ENCODE data around the gene PRKCE.

The PRKCE gene

DNA sequence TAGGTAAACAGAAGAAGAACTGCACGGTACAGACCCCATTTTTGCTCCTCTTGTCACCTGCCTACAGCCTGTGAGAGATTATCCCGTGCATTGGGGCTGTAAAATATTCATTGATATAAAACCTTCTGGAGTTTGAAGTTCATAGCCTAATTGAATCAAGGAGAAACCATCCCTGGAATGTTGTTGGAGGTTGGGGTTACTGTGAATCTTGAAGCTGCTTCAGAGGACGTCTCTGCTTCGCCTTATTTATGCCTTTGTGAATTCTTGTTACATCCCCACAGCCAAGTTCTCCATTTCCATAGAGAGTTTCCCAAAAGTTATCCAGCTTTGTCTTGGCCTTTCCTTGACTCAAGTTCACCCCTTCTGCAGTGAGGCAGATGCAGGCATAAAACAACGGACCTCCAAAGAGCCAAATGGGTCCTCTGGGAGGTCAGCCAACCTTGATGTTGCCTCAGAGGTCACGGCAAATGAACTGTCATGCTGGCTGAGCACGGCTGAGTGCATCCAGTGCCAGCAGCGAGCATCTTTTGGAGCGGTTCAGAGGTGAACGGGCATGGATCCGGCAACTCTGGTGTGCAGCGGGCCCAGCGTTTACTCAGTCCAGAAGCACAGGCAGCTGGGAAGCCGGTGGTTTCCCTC lies 317.6 kb downstream of the PRKCE start:
- Histone ChIP-seq H3K36me3 (ENCODE audit: insufficient read depth, low read length) (no peaks in the 10 kb centered on the region), H3K4me1 (ENCODE audit: insufficient read depth, low read length) (no peaks in the 10 kb centered on the region), H3K4me3 (ENCODE audit: low read length) (no peak overlapping the region), H3K9ac (ENCODE audit: low read depth, low read length) (no peak overlapping the region), H3K9me3 (ENCODE audit: insufficient read depth, low read depth, low read length) (no peaks in the 10 kb centered on the region), H3K27me3 (ENCODE audit: insufficient read depth, low read length) (no peaks in the 10 kb centered on the region), H3K27ac (ENCODE audit: low read depth, low read length) (no peak overlapping the region)
- WGBS = 94% methylated on average over 14 of the region's 14 CpGs

DNA sequence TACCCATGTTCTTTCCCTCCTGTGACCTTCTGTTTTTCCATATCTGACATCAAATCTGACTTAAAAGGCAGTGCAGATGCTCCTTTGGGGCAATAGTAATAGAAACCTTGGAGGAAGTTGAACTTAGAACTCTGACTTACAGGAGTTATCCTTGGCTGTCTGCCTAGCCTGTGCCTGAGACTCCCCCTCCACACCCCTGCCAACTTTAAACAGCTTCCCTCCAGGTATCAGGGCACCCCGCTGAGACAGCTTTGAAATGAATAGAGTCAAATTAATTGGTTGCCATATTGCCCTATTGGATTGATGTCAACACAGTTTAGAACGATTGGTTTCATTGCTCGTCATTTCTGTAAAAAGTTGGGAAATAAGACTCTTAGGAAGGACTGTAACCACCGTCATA lies 322.0 kb downstream of the PRKCE start:
- H3K27ac ChIP-seq (ENCODE audit: low read depth, low read length) = no peak overlapping the region
- no peaks in the 10 kb centered on the region for H3K27me3 ChIP-seq (ENCODE audit: insufficient read depth, low read length)
- WGBS = 87% methylated on average over 4 of the region's 4 CpGs
- no peaks in the 10 kb centered on the region for H3K9me3 ChIP-seq (ENCODE audit: insufficient read depth, low read depth, low read length)
- H3K4me3 ChIP-seq (ENCODE audit: low read length) = no peak overlapping the region
- no peaks in the 10 kb centered on the region for H3K4me1 ChIP-seq (ENCODE audit: insufficient read depth, low read length)
- no peak overlapping the region for H3K9ac ChIP-seq (ENCODE audit: low read depth, low read length)
- H3K36me3 ChIP-seq (ENCODE audit: insufficient read depth, low read length) = no peaks in the 10 kb centered on the region

DNA sequence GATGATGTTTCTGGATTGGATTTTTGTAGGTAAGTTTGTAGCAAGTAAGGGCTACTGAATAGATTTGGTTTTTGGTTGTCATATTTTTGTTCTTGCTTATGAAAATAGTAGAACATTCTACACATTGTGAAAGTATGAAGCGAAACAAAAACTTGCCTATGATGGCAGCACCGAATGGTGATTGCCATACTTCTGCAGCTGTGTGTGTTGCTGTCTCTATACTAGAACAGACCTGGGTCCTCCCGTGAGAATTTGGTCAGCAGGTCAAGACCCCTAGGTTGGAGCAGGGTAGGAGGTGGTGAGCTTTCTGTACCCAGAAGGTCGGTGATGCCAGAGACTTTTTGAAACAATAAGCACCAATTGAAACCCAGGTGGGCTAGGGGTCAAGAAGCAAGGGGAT lies 322.6 kb downstream of the PRKCE start:
- H3K27ac ChIP-seq (ENCODE audit: low read depth, low read length) = no peak overlapping the region
- H3K36me3 ChIP-seq (ENCODE audit: insufficient read depth, low read length) = no peaks in the 10 kb centered on the region
- 93% methylated on average over 4 of the region's 4 CpGs for WGBS
- no peaks in the 10 kb centered on the region for H3K4me1 ChIP-seq (ENCODE audit: insufficient read depth, low read length)
- H3K9ac ChIP-seq (ENCODE audit: low read depth, low read length) = no peak overlapping the region
- no peak overlapping the region for H3K4me3 ChIP-seq (ENCODE audit: low read length)
- H3K27me3 ChIP-seq (ENCODE audit: insufficient read depth, low read length) = no peaks in the 10 kb centered on the region
- no peaks in the 10 kb centered on the region for H3K9me3 ChIP-seq (ENCODE audit: insufficient read depth, low read depth, low read length)

GRCh38 chr2:45974762-45975408 lies 323.4 kb downstream of the PRKCE start:
- WGBS = 89% methylated on average over 7 of the region's 7 CpGs
- Histone ChIP-seq H3K36me3 (ENCODE audit: insufficient read depth, low read length) (no peaks in the 10 kb centered on the region), H3K4me1 (ENCODE audit: insufficient read depth, low read length) (no peaks in the 10 kb centered on the region), H3K9ac (ENCODE audit: low read depth, low read length) (no peak overlapping the region), H3K27ac (ENCODE audit: low read depth, low read length) (no peak overlapping the region), H3K27me3 (ENCODE audit: insufficient read depth, low read length) (no peaks in the 10 kb centered on the region), H3K9me3 (ENCODE audit: insufficient read depth, low read depth, low read length) (no peaks in the 10 kb centered on the region), H3K4me3 (ENCODE audit: low read length) (no peak overlapping the region)

- no peaks in the 10 kb centered on the region for H3K36me3 ChIP-seq (ENCODE audit: insufficient read depth, low read length)
- no peak overlapping the region for H3K4me3 ChIP-seq (ENCODE audit: low read length)
- H3K9me3 ChIP-seq (ENCODE audit: insufficient read depth, low read depth, low read length) = no peaks in the 10 kb centered on the region
- no peaks in the 10 kb centered on the region for H3K4me1 ChIP-seq (ENCODE audit: insufficient read depth, low read length)
- no peaks in the 10 kb centered on the region for H3K27me3 ChIP-seq (ENCODE audit: insufficient read depth, low read length)
- H3K27ac ChIP-seq (ENCODE audit: low read depth, low read length) = no peak overlapping the region
- no peak overlapping the region for H3K9ac ChIP-seq (ENCODE audit: low read depth, low read length)
- 89% methylated on average over 14 of the region's 14 CpGs for WGBS
Measured at GRCh38 chr2:45975752-45976517, 324.5 kb downstream of the PRKCE start.

- no peak overlapping the region for H3K9ac ChIP-seq (ENCODE audit: low read depth, low read length)
- H3K4me3 ChIP-seq (ENCODE audit: low read length) = no peak overlapping the region
- H3K27me3 ChIP-seq (ENCODE audit: insufficient read depth, low read length) = no peaks in the 10 kb centered on the region
- no peaks in the 10 kb centered on the region for H3K4me1 ChIP-seq (ENCODE audit: insufficient read depth, low read length)
- H3K36me3 ChIP-seq (ENCODE audit: insufficient read depth, low read length) = no peaks in the 10 kb centered on the region
- no peak overlapping the region for H3K27ac ChIP-seq (ENCODE audit: low read depth, low read length)
- H3K9me3 ChIP-seq (ENCODE audit: insufficient read depth, low read depth, low read length) = no peaks in the 10 kb centered on the region
- 89% methylated on average over 4 of the region's 4 CpGs for WGBS
Measured at GRCh38 chr2:45978302-45978859, 326.9 kb downstream of the PRKCE start.

GRCh38 chr2:45979065-45979464 lies 327.6 kb downstream of the PRKCE start:
- Histone ChIP-seq H3K36me3 (ENCODE audit: insufficient read depth, low read length) (no peaks in the 10 kb centered on the region), H3K27me3 (ENCODE audit: insufficient read depth, low read length) (no peaks in the 10 kb centered on the region), H3K9me3 (ENCODE audit: insufficient read depth, low read depth, low read length) (no peaks in the 10 kb centered on the region), H3K4me1 (ENCODE audit: insufficient read depth, low read length) (no peaks in the 10 kb centered on the region), H3K4me3 (ENCODE audit: low read length) (no peak overlapping the region), H3K27ac (ENCODE audit: low read depth, low read length) (no peak overlapping the region), H3K9ac (ENCODE audit: low read depth, low read length) (no peak overlapping the region)
- WGBS = 92% methylated on average over 4 of the region's 4 CpGs

DNA sequence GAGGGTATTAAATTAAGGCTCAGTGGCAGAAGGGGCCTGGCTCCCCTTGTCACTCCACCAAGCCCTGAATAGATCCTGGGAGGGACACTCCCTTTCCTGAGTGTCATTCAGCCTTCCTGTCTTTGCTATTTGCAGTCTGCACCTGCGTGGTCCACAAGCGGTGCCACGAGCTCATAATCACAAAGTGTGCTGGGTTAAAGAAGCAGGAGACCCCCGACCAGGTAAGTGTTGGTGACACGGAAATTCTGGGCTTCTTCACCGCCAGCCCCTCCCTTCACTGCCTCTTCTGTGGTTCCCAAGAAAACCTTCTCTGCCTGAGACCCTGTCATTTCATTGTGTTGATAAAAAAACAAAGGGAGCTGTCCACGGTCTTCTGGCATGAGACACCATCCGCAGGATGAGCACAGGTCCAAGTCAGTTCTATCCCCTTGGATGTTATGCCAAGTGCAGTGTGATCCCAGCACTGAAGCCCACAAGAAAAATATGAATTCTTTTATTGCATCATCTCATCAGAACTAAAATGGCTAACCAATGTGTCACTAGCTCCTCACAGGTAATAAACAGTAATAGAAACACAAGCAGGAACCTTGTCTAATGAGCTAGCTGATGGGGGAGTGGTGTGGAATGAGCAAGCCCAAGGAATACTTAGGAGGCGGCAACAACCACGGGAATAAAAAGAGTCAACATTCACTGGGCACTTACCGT lies 328.8 kb downstream of the PRKCE start:
- no peak overlapping the region for H3K9ac ChIP-seq (ENCODE audit: low read depth, low read length)
- H3K27ac ChIP-seq (ENCODE audit: low read depth, low read length) = no peak overlapping the region
- H3K36me3 ChIP-seq (ENCODE audit: insufficient read depth, low read length) = no peaks in the 10 kb centered on the region
- no peaks in the 10 kb centered on the region for H3K27me3 ChIP-seq (ENCODE audit: insufficient read depth, low read length)
- WGBS = 87% methylated on average over 10 of the region's 11 CpGs
- H3K4me1 ChIP-seq (ENCODE audit: insufficient read depth, low read length) = no peaks in the 10 kb centered on the region
- no peaks in the 10 kb centered on the region for H3K9me3 ChIP-seq (ENCODE audit: insufficient read depth, low read depth, low read length)
- no peak overlapping the region for H3K4me3 ChIP-seq (ENCODE audit: low read length)

- 92% methylated on average over 4 of the region's 4 CpGs for WGBS
- H3K27ac ChIP-seq (ENCODE audit: low read depth, low read length) = no peak overlapping the region
- no peaks in the 10 kb centered on the region for H3K36me3 ChIP-seq (ENCODE audit: insufficient read depth, low read length)
- no peaks in the 10 kb centered on the region for H3K4me1 ChIP-seq (ENCODE audit: insufficient read depth, low read length)
- H3K9ac ChIP-seq (ENCODE audit: low read depth, low read length) = no peak overlapping the region
- H3K4me3 ChIP-seq (ENCODE audit: low read length) = no peak overlapping the region
- no peaks in the 10 kb centered on the region for H3K27me3 ChIP-seq (ENCODE audit: insufficient read depth, low read length)
- H3K9me3 ChIP-seq (ENCODE audit: insufficient read depth, low read depth, low read length) = no peaks in the 10 kb centered on the region
Measured at GRCh38 chr2:45981384-45981930, 330.0 kb downstream of the PRKCE start.

DNA sequence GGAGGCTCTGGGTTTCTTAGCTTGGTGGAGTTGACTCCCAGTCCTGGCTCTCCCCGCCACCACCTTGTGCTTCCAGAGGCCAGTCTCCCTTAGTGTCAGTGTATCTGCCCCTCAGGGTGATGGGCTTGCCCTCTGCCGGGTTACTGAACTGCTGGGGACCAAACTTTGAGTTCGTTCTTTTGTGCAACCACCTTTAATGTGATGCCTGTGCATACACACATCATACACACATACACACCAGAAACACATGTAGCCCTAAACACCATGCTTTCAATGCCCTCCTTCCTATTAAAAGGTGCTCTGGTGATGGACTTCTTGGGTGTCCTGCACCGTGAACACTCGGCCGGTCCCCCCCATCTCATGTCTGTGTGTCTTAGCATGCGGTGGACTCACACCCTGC lies 330.6 kb downstream of the PRKCE start:
- Histone ChIP-seq H3K9me3 (ENCODE audit: insufficient read depth, low read depth, low read length) (no peaks in the 10 kb centered on the region), H3K4me3 (ENCODE audit: low read length) (no peak overlapping the region), H3K4me1 (ENCODE audit: insufficient read depth, low read length) (no peaks in the 10 kb centered on the region), H3K27me3 (ENCODE audit: insufficient read depth, low read length) (no peaks in the 10 kb centered on the region), H3K36me3 (ENCODE audit: insufficient read depth, low read length) (no peaks in the 10 kb centered on the region), H3K9ac (ENCODE audit: low read depth, low read length) (no peak overlapping the region), H3K27ac (ENCODE audit: low read depth, low read length) (no peak overlapping the region)
- WGBS = 92% methylated on average over 7 of the region's 7 CpGs

Measured in HUES64 (cell line).